Stomach (tissue), 9 donors: Measurements from ENCODE around the gene ASCC2. TPM values are rescaled to one million over a fixed set of nuclear protein-coding genes. Genes with fewer than 3 reads are reported as not detected.
A peak's percentile ranks its signal among the peaks of the same experiment; 100 is the strongest.

ENCODE experiments used
- DNase-seq, 2 donors: peaks; one replicate each; pipeline versions ENCODE4 v3.0.0 to v3.0.0-alpha.2; 2013 to 2019
- H3K27ac ChIP-seq, 5 donors: fragments of 200-600 bp in 4 of 5; sonication (generic) in 4 of 5; one replicate each; pipeline ENCODE4 v1.5.1; 2013 to 2019; ENCODE audit warnings: mild to moderate bottlenecking in 1 of 5, moderate library complexity in 1 of 5
- H3K27me3 ChIP-seq, 3 donors: fragments of 200-600 bp; sonication (generic); one replicate each; pipeline ENCODE4 v1.5.1; 2017 to 2019; ENCODE audit warnings: mixed run types in 1 of 3
- H3K36me3 ChIP-seq, 4 donors: fragments of 200-600 bp; sonication (generic); 1 replicate in 3 of 4; 2 replicates in 1 of 4; pipeline ENCODE4 v1.5.1; 2016 to 2019
- H3K4me1 ChIP-seq, 4 donors: fragments of 200-600 bp; sonication (generic); one replicate each; pipeline ENCODE4 v1.5.1; 2016 to 2019
- H3K4me3 ChIP-seq, 4 donors: fragments of 200-600 bp; sonication (generic) in 3 of 4; one replicate each; pipeline ENCODE4 v1.5.1; 2016 to 2019; ENCODE audit warnings: mild to moderate bottlenecking in 1 of 4
- H3K9me3 ChIP-seq, 4 donors: fragments of 200-600 bp; sonication (generic); one replicate each; pipeline ENCODE4 v1.5.1; 2016 to 2019
- CTCF ChIP-seq, 7 experiments: fragments of 450-650 bp in 4 of 7; fragments of 200-600 bp in 3 of 7; sonication (generic) in 3 of 7; IDR thresholded peaks; one replicate each; pipeline ENCODE4 v1.5.1; 2016 to 2019; ENCODE audit warnings: antibody characterized with exemption in 7 of 7, control low read depth in 2 of 7, mild to moderate bottlenecking in 1 of 7
- EP300 ChIP-seq: sonication (generic); formaldehyde crosslinking; IDR thresholded peaks from one replicate; pipeline ENCODE4 v1.6.1; 2017; ENCODE audit warnings: antibody characterized with exemption
- POLR2A ChIP-seq, 4 donors: fragments of 450-650 bp; IDR thresholded peaks; one replicate each; pipeline ENCODE4 v1.6.1; 2016; ENCODE audit warnings: antibody characterized with exemption in 4 of 4, control low read depth in 2 of 4, mild to moderate bottlenecking in 1 of 4, moderate library complexity in 1 of 4
- POLR2AphosphoS5 ChIP-seq, 3 donors: sonication (generic); formaldehyde crosslinking; IDR thresholded peaks; one replicate each; pipeline ENCODE4 v1.6.1; 2016; ENCODE audit warnings: antibody characterized with exemption in 3 of 3
- WGBS, 5 donors: extraction: QIAGEN DNeasy Blood & Tissue Kit in 3 of 5; methylation state at CpG; one replicate each; pipeline versions ENCODE4 v1.1.5 to v1.1.7; 2013 to 2018; 5-methylcytosine and 5-hydroxymethylcytosine counted together
- intact Hi-C: fragments of 100-400 bp; cut with DNase I; formaldehyde crosslinking; loops from one replicate; pipeline ENCODE4 v1.15.1; 2023; ENCODE audit warnings: low total_unique reads
- polyA plus RNA-seq, 3 donors: library from polyadenylated mRNA; stranded (reverse); fragments of 200-250 nt; gene quantifications; one replicate each; pipeline ENCODE4 v1.2.3, GENCODE V29; 2013
- total RNA-seq, 5 donors: library from RNA; depleted of rRNA; stranded (reverse); fragments of >200 nt; gene quantifications; one replicate each; pipeline versions ENCODE4 v1.1.0 to v1.2.3, GENCODE V29; 2014 to 2016
- donor health status: healthy with polysubstance abuse.
- donor health status: Bipolar disorder and iron deficiency.
- donor health status: healthy.

The ASCC2 gene
- total and polyA plus RNA-seq, 8 donors: 39.7 to 129 (median 67.3) TPM

DNA sequence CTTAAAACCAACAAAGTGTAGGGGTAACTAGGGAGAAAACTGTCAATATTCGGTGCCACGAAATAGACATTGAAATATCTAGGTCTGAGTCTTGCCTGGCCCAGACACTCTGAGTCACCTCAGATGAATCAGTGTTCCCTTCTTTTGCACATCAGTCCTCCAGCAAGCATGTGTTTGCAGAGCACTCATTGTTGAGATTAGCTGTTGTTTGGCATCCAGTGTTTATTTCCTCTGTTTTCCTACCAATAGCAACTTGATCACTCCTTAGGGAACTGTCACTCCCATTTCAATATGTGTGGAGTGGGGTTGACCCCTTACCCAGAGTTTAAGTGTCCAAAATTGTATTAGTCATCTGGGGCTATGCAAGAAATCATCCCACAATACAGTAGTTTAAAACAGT lies 4.7 kb upstream of the ASCC2 start:
- DNase-seq: peak in 1 of 2 donors; percentile 13
- no peaks in the 10 kb centered on the region for H3K27me3 ChIP-seq
- intact Hi-C loops: no loop called here
- H3K4me3 ChIP-seq: no peak overlapping the region
- H3K9me3 ChIP-seq: peaks cover 0 to 10% (median 6%) of the 10 kb centered on the region in 4 donors
- 45 to 57% (median 54%) methylated on average over 2 of the region's 2 CpGs for WGBS, 5 donors
- H3K27ac ChIP-seq: peak overlapping the region in 3 of 5 donors; percentile 36 to 38 (median 38)
- TF ChIP-seq CTCF (IDR thresholded peaks at IDR 0.05) (no peak), POLR2AphosphoS5 (IDR thresholded peaks at IDR 0.05) (peak in 2 of 3 donors; percentile 26 to 51)
- peaks cover 0 to 12% (median 5%) of the 10 kb centered on the region in 4 donors for H3K4me1 ChIP-seq
- no peaks in the 10 kb centered on the region for H3K36me3 ChIP-seq

GRCh38 chr22:29842172-29842571 lies 4.1 kb upstream of the ASCC2 start:
- no peaks in the 10 kb centered on the region for H3K36me3 ChIP-seq
- TF ChIP-seq POLR2AphosphoS5 (IDR thresholded peaks at IDR 0.05) (no peak), EP300 (no peak), POLR2A (IDR thresholded peaks at IDR 0.05) (no peak), CTCF (IDR thresholded peaks at IDR 0.05) (no peak)
- intact Hi-C loops: no loop called here
- WGBS, 5 donors: 66 to 80% (median 71%) methylated on average over 2 of the region's 2 CpGs
- no peaks in the 10 kb centered on the region for H3K27me3 ChIP-seq
- H3K9me3 ChIP-seq: peaks cover 0 to 10% (median 6%) of the 10 kb centered on the region in 4 donors
- DNase-seq: no peak
- H3K4me3 ChIP-seq: no peak overlapping the region
- peaks cover 4 to 18% (median 10%) of the 10 kb centered on the region in 4 donors for H3K4me1 ChIP-seq
- peak overlapping the region in 3 of 5 donors; percentile 3 to 36 (median 28) for H3K27ac ChIP-seq

DNA sequence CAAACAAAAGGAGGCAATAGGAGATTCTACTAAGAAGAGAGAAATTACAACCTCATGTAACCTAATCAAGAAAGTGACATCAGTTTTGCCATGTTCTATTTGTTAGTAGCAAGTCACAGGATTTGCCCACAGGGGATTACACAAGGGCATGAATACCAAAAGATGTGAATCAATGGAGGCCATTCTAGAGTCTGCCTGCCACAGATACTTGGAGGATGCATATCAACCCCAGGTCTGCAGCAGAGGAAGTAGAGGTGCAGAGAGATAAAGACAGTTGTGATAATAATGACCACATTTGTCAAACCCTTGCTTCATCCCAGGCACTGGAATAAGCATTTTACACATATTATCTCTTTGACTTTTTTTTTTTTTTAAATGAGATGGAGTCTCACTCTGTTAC lies 2.4 kb upstream of the ASCC2 start:
- intact Hi-C loops: no loop called here
- H3K36me3 ChIP-seq: peaks cover 0 to 5% (median 3%) of the 10 kb centered on the region in 4 donors
- no peak overlapping the region for H3K4me3 ChIP-seq
- H3K9me3 ChIP-seq: no peaks in the 10 kb centered on the region
- TF ChIP-seq POLR2AphosphoS5 (IDR thresholded peaks at IDR 0.05) (no peak), POLR2A (IDR thresholded peaks at IDR 0.05) (no peak), EP300 (no peak), CTCF (IDR thresholded peaks at IDR 0.05) (no peak)
- no peaks in the 10 kb centered on the region for H3K27me3 ChIP-seq
- peaks cover 11 to 35% (median 27%) of the 10 kb centered on the region in 4 donors for H3K4me1 ChIP-seq
- DNase-seq: no peak
- H3K27ac ChIP-seq: no peak overlapping the region

GRCh38 chr22:29839039-29839438 lies 965 bp upstream of the ASCC2 start:
- DNase-seq: no peak
- Histone ChIP-seq H3K4me3 (no peak overlapping the region), H3K36me3 (peaks cover 8 to 19% (median 10%) of the 10 kb centered on the region in 4 donors), H3K27ac (peak overlapping the region in 4 of 5 donors; percentile 85 to 92 (median 88)), H3K9me3 (no peaks in the 10 kb centered on the region), H3K27me3 (no peaks in the 10 kb centered on the region), H3K4me1 (peaks cover 11 to 46% (median 37%) of the 10 kb centered on the region in 4 donors)
- TF ChIP-seq POLR2A (IDR thresholded peaks at IDR 0.05): no peak
- TF ChIP-seq CTCF (IDR thresholded peaks at IDR 0.05): no peak
- TF ChIP-seq POLR2AphosphoS5 (IDR thresholded peaks at IDR 0.05): no peak
- no peak for TF ChIP-seq EP300
- 56 to 83% (median 79%) methylated on average over 1 of the region's 1 CpG for WGBS, 5 donors
- intact Hi-C loops: no loop called here
